ENCODE measurements around the gene SLIT1.
"Not testable (repeated sequence)": the region's sequence is repeated elsewhere in the genome, so short reads cannot be mapped to it uniquely, and the experiment has no call there.

SLIT1 gene

DNA sequence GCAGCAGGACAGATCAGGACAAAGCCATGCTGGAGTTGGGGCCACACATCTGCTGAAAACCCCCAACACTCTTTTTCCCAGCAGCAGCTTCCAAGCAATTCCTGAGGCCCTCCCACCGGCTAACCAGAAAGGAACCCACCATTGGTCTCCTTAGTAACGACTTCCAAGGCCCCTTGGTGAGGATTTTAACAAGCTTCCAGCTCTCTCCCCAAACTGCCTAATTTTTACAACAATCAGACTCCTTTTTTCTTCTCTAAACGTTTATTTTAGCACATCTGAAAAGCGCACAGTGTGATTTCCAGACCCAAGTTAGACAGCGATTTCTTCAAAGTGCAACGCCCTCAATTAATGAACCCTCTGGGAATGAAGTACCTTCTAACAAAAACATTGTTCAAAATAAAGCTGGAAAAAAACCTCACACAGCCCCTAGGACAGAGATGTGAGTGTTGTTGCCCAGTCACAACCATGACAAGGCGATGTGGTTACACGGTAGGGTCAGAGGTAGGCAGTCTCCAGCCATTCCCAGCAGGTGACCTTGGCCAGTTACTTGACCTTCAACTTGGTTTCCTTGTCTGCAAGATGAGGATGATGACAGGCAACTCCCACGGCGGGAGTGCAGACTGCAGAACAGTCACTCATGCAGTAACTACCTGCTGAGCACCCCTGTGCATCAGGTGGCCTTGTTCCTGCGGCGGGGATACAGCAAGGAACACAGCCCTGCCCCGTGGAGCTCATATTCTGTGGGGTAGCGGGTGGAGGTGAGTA, 82.3 kb downstream of the SLIT1 start:
- no peak for DNase-seq

DNA sequence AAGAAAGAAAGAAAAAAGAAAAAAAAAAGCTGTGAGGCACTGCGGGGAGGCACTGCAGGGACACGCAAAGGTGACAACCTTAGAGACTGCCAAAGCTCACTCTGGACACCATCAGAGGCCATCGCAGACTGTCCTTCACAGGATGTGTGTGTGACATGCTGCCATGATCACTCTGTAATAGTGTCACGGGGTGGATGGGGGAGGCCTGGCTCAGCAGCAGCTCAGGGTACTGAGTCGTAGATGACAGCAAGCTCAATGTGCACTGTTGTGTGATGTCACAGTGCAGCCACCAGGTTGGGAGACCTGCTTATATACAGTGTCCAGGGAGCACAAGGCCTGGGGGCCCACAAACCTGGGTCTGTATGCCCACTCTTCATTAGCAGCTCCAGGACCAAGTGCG, 83.3 kb downstream of the SLIT1 start:
- no peak for DNase-seq

GRCh38 chr10:97101166-97101940, 84.4 kb downstream of the SLIT1 start:
- no peak for DNase-seq

- no peak for DNase-seq
Measured at GRCh38 chr10:97100657-97101056, 85.1 kb downstream of the SLIT1 start.

DNA sequence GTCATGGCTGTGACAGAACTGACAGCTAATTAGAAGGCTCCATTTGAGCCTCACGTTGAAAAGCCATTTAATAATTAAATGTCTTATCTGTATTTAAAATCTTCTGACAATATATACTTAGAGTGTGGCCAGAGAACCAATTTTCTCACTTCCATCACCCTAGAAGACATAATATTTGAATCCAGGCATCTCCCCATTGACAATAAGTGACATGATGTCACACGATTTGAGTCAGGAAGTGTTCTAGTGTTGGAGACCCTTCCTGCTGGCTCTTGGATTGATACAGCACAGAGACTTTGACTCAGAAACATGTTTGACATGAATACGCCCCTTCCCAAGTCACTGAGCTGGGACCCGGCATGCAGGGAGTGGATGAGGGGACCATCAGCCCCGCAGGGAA, 85.9 kb downstream of the SLIT1 start:
- DNase-seq: no peak

DNA sequence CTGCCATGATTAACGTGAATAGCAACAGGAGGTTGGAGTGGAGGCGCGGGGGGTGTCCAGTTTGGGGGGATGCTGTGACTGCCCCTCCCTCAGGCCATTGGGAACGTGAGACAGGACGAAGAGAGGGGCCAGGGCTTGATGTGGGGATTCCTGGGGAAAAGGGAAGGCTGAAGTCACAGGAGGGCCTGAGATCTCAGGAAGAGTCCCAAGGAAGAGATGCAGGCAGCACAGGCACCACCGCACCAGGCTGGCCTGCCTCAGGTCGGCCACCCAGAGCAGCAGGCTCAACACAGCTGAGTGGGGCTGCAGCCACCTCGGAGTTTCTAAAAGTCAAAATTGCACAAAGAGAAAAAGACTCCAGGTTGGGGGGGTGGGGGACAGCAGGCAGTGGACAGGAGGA, 86.7 kb downstream of the SLIT1 start:
- no peak for DNase-seq

DNA sequence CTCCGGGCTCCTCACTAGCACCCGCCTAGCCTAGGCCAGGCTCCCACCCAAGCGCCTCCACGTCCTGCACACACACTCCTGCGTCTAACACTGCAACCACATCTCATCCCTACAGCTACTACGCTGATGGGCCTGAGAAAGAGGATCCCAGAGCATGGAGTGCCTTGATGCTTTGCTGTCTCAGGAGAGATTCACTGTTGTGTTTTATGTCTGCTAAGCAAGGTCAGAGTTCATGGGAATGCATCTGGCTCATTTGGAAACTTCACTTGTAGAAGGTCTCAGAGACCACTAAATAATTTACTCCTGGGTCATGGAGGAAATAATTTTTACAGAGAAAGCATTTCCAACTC, 88.7 kb downstream of the SLIT1 start:
- DNase-seq: no peak

DNA sequence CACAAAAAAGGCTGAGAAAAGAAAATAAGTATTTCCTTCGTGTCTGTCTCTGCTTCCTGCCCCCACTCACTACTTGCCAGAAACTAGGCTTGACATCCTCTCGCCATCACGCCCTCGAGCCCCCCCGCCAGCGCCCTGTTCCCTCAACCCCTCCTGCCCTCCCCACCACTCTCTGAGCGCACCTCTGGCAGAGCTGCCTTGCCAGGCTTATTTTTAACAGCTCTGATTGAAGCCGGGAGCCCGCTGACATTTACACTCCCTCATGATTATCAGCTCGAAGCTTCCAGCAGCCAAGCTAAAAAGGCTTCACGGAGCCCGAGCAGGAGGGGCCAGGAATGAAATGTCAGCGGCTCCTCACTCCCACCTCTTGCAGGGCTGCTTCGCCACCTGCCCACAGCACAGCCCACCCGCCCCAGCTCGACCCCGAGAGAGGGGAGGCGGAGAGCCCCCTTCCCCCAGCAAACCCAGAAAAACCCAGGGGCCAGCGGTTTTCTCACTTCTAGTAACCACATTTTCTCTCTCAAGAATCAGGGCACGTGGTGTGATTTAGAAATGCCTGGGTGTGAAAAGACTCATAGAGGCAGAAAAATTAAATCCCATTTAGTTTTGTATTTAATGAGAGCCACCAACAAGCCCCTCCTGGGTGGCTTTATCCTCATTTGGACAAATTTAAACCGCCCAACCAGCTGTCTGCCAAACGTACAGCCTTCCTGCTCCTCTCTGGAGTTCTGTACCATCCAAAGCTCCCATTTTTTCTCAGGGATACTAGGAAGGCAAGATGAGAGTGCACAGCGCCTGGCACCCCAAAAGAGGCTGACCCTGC, 89.3 kb downstream of the SLIT1 start:
- peak; percentile 88 for DNase-seq

GRCh38 chr10:97095701-97096260, 90.0 kb downstream of the SLIT1 start:
- DNase-seq: peak; percentile 51

DNA sequence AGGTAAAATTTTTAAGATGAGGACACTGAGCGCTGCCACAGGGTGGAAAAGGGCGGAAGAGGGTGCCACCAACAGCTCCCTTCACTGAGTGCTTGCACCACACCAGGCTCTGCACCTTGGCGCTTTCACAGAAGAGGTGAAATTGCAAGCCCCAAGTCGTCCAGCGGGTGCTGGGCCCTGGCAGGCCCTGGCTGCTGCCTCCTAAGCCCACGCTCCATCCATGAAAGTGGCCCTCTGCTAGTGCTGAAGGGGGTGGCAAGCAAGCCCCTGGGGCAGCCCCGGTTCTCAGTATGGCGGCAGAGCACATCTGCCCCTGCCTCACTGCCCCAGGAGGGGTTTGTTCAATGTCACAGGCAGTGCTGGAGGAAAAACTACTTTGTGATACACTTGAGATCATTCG, 95.1 kb downstream of the SLIT1 start:
- no peak for DNase-seq

- DNase-seq: no peak
Measured at GRCh38 chr10:97090035-97090434, 95.7 kb downstream of the SLIT1 start.

DNA sequence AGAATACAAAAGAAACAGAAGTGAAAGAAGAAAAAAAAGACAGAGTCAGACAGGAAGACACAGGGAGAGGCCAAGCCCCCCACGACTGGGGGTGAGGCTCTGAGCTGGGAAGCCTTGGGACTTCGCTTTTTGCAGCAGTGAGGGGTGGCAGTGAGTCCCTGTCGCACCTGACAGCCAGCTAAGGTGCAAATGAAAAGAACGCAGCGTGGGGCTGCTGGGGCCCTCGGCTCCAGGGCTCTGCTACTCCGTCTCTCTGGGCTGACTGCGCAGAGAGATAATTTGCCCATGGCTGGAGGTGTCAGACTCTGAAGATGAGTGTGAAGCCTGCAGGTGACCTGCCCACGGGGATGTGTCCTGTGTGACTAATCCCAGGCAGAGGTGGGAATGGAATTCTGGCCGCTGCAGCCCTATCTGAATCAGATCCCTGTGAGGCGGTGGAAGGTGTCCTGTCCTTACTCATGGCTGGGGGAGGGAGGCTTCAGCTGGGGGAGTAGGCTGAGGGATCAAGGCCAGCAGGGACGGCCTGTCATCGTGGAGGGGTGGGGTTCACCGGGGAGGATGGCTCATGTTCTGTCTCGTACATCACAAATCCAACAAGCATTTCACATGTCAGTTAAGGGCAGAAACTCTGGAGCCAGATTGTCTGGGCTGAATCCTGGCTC, 96.4 kb downstream of the SLIT1 start:
- DNase-seq: no peak

DNA sequence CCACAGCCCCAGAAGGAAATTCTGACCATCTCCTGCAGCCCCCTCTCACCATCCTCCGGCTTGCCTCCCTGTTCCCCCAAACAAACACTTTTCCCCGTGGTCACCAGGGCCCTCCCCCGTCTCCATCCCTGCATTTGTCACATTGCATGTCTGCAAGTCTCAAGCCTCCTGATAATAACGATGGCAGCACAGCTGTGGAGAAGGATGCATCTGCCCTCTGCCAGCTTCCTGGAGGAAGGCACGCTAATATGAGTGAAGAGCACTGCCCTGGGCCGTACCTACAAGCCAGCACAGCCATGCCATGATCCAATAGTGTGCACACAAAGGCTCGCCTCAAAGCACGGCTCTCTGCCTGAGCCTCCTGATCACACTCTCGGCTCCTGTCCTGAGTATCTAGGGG, 98.5 kb downstream of the SLIT1 start:
- no peak for DNase-seq

- DNase-seq: no peak
Measured at GRCh38 chr10:97086530-97086929, 99.2 kb downstream of the SLIT1 start.

DNA sequence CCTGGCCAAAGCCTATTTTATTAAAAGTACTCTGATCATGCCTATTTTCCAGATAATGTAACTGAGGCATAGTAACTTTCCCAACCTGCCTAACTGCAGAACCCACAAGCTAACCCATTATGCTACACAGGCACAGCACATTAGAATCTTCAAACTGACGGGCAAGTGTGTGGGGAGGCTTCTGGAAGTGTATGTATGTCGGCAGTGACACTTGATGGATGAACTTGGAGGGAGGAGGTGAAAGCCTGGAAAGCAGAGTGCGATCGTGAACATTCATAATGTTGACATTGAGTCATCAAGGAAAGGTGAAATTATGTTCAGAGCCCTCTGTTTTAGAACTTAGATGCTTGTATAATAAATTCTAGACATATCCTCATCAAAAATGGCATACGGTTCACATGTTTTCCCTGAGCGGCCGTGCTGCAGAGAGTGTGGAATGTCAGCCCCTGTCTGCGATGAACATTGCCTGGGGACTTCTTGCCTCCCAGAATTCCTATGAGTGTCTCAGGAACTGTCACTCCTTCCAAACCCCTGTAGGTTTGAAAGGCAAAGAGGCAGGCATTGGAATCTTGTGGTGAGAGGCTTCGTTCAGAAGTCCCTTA, 102.4 kb downstream of the SLIT1 start:
- no peak for DNase-seq

- not testable (repeated sequence) for DNase-seq
Measured at GRCh38 chr10:97082575-97082974, 103.2 kb downstream of the SLIT1 start.

- DNase-seq: peak; percentile 30
Measured at GRCh38 chr10:97081621-97082235, 104.0 kb downstream of the SLIT1 start.

DNA sequence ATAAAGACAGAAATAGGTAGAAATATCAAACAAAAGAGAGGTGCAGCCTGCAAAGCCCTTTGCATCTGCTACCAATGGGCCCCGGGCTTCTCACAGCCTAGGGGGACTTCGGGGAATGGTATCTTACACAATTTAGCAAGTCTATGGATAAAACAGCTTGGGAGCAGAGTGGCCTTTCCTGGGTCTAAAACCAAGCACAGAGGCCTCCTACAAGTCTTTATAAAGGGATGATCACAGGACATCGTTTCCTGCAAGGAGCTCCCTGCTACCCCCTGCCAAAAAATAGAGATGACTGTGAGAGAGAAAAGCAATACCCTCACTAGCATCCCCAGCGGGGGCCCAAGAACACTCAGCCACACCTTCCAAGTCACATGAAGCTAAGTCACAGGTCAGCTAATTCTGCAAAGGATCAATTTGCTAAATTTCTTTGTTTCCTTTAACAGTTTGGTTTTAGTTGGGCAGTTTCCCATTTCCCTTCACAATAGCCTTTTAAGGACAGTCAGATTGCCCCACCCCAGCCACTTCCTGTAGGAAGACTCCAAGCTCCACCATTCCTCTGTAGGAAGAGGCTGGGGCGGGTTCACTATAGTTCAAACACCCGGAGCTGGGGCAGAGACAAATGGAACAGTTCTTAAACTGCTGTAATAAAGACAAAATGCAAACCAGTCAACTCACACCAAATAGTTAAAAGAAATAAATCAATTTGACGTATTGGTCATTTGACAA, 105.5 kb downstream of the SLIT1 start:
- DNase-seq: no peak

DNA sequence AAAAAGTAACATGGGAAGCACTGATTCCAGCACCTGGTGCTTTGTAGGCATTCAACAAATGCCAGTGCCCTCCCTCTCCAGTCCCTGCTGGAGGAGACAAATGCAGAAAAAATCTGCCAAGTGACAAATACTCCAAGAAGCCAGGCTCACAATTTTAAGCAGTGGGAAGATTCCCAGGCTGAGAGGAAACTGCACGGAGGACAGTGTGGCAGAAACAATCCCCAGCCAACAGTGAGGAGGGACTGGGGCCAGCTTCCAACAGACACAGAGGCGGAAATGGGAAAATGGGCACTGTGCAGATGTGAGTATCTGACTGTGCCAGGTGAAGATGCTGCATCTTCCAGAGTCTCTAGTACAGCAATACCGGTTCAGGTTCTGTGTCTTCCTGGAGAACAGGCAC, 106.3 kb downstream of the SLIT1 start:
- no peak for DNase-seq

DNA sequence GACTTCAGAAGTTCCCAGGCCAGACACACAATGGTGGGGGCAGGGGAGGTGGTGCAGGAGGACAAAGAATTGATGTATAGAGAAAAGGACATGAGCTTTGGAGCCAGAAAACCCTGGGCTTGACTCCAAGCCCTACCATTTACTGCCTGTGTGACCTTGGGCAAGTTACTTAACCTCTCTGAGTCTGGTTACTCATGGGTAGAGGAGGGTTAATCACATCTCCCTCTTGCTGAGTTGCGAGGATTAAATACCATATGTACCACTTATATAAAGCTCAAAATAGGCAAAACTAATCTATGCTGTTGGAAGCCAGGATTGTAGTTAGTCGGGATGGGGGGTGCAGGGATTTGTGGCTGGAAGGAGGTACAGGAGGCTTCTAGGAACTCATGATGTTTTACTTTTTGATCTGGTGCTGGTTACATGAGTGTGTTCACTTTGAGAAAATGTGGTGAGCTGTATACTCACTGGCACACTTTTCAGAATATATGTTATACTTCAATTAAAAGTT, 106.8 kb downstream of the SLIT1 start:
- DNase-seq: no peak

Data from NK-92 treated with Interleukin-12 subunit alpha and Interleukin-12 subunit beta, amount 100 ng/mL, for 24 hours (cell line).